Mesothelial cell of epicardium (in vitro differentiated cells): ENCODE measurements around the gene RBBP8NL. TPM values are rescaled to one million over a fixed set of nuclear protein-coding genes. Genes with fewer than 3 reads are reported as not detected.

Experiments used
- DNase-seq, 2 experiments: peaks; one replicate each; pipeline ENCODE4 v3.0.0; 2021; ENCODE audit warnings: low spot score in 2 of 2; ENCODE audit not compliant: unreplicated experiment in 2 of 2
- H3K27ac Mint-ChIP-seq: 2 replicates; pipeline ENCODE4 v1.8.0; 2021; ENCODE audit warnings: mixed read lengths
- H3K27me3 Mint-ChIP-seq: 2 replicates; pipeline ENCODE4 v1.8.0; 2021; ENCODE audit warnings: low read depth, mixed read lengths
- H3K36me3 Mint-ChIP-seq: 2 replicates; pipeline ENCODE4 v1.8.0; 2021; ENCODE audit warnings: mixed read lengths
- H3K4me1 Mint-ChIP-seq: 2 replicates; pipeline ENCODE4 v1.8.0; 2021; ENCODE audit warnings: mixed read lengths
- H3K4me3 Mint-ChIP-seq: 2 replicates; pipeline ENCODE4 v1.8.0; 2021; ENCODE audit warnings: mild to moderate bottlenecking, moderate library complexity, mixed read lengths
- H3K9me3 Mint-ChIP-seq: 2 replicates; pipeline ENCODE4 v1.8.0; 2021; ENCODE audit warnings: mixed read lengths
- CTCF ChIP-seq: fragments of 200-600 bp; sonication (generic); IDR thresholded peaks from one replicate; pipeline ENCODE4 v1.5.0; 2021; ENCODE audit warnings: antibody characterized with exemption; ENCODE audit not compliant: unreplicated experiment
- total RNA-seq: library from RNA; stranded (reverse); gene quantifications from 3 replicates; pipeline ENCODE4 v1.2.1, GENCODE V29; 2021

The RBBP8NL gene
- total RNA-seq, 1 donor from 2014 or later: 13.5 TPM

- DNase-seq: no peak
- no peaks in the 10 kb centered on the region for H3K36me3 Mint-ChIP-seq
- H3K4me3 Mint-ChIP-seq: no peak overlapping the region
- H3K4me1 Mint-ChIP-seq: peaks cover 28% of the 10 kb centered on the region
- H3K9me3 Mint-ChIP-seq: no peaks in the 10 kb centered on the region
- no peak overlapping the region for H3K27ac Mint-ChIP-seq
- TF ChIP-seq CTCF: no peak
- peaks cover 2% of the 10 kb centered on the region for H3K27me3 Mint-ChIP-seq
Observed at GRCh38 chr20:62451156-62451767, 23.9 kb upstream of the RBBP8NL start.

- Mint-ChIP-seq H3K27ac (no peak overlapping the region), H3K27me3 (peaks cover 2% of the 10 kb centered on the region), H3K4me1 (peaks cover 24% of the 10 kb centered on the region), H3K36me3 (no peaks in the 10 kb centered on the region), H3K9me3 (no peaks in the 10 kb centered on the region), H3K4me3 (no peak overlapping the region)
- no peak for TF ChIP-seq CTCF
- DNase-seq: no peak
Observed at GRCh38 chr20:62449951-62450691, 22.8 kb upstream of the RBBP8NL start.

- peaks cover 16% of the 10 kb centered on the region for H3K4me1 Mint-ChIP-seq
- TF ChIP-seq CTCF: no peak
- no peak for DNase-seq
- no peaks in the 10 kb centered on the region for H3K9me3 Mint-ChIP-seq
- H3K4me3 Mint-ChIP-seq: no peak overlapping the region
- H3K36me3 Mint-ChIP-seq: no peaks in the 10 kb centered on the region
- H3K27me3 Mint-ChIP-seq: peaks cover 2% of the 10 kb centered on the region
- no peak overlapping the region for H3K27ac Mint-ChIP-seq
Observed at GRCh38 chr20:62448788-62449187, 21.4 kb upstream of the RBBP8NL start.

- Mint-ChIP-seq H3K4me3 (no peak overlapping the region), H3K27me3 (peaks cover 2% of the 10 kb centered on the region), H3K9me3 (no peaks in the 10 kb centered on the region), H3K4me1 (peaks cover 11% of the 10 kb centered on the region), H3K27ac (no peak overlapping the region), H3K36me3 (no peaks in the 10 kb centered on the region)
- DNase-seq: no peak
- TF ChIP-seq CTCF: no peak
Observed at GRCh38 chr20:62448038-62448437, 20.7 kb upstream of the RBBP8NL start.

- Mint-ChIP-seq H3K27ac (no peak overlapping the region), H3K9me3 (no peaks in the 10 kb centered on the region), H3K4me1 (peaks cover 11% of the 10 kb centered on the region), H3K4me3 (no peak overlapping the region), H3K27me3 (peaks cover 2% of the 10 kb centered on the region), H3K36me3 (no peaks in the 10 kb centered on the region)
- no peak for DNase-seq
- no peak for TF ChIP-seq CTCF
Observed at GRCh38 chr20:62446888-62447869, 19.8 kb upstream of the RBBP8NL start.
